Measurements from ENCODE around the gene MFF. TPM values are rescaled to one million over a fixed set of nuclear protein-coding genes. Genes with fewer than 3 reads are reported as not detected.

MFF gene
- total and polyA plus RNA-seq, 2 of the 8 experiments (the other 6 are each of a cell fraction or from before 2014, with no cell fraction given): 36.2 to 86.8 TPM

DNA sequence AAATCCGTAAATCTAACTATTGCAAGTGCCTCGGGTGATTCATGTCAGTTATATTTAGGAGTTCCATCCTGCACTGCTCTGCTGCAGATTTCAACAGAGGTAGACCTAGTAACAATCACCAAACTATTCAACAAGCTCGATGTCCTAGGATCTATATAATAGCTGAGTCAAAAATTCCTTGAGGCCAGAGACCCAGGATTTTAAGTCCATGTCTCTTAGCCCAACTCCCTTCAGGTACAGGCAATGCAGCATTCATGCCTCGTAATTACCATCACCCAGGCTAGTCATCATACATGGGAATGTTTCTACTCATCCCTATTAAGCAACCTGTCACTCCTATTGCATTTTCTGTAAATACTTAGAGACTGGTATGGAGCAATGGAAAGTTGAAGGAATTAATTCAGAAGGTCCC, 53.3 kb downstream of the MFF start:
- no peak overlapping the region for H4K91ac ChIP-seq (replicated peaks; ENCODE audit: insufficient read length, low read length)
- H3K14ac ChIP-seq (ENCODE audit: insufficient read length): no peak overlapping the region
- no peak for DNase-seq (ENCODE audit: low read depth in 1 of 2, low spot score in 2 of 2)
- no peak overlapping the region for H2BK12ac ChIP-seq (ENCODE audit: low read depth, low read length)
- H3K23ac ChIP-seq (ENCODE audit: insufficient read length): no peak overlapping the region
- no peak overlapping the region for H4K8ac ChIP-seq (ENCODE audit: extremely low read depth, insufficient read depth, low read length)
- no peak overlapping the region for H2BK120ac ChIP-seq (replicated peaks; ENCODE audit: low read depth, low read length)
- ChIA-PET CTCF (ENCODE audit: partially characterized antibody) (interaction anchor here (0.6 to 8.4 kb wide), 18 partner anchors 9 to 389 kb away, joined by 3 to 66 read pairs (median 4); partner anchors contain the start of gene SCYGR1), POLR2A (ENCODE audit: partially characterized antibody) (interaction anchor here (1.2 to 1.8 kb wide), 2 partner anchors 14 to 16 kb away, joined by 3 to 10 read pairs; no protein-coding TSS in a partner anchor)
- H2AFZ ChIP-seq (ENCODE audit: low read length): no peak overlapping the region
- no peak overlapping the region for H2BK5ac ChIP-seq (ENCODE audit: low read depth, low read length)
- H2BK20ac ChIP-seq (ENCODE audit: low read length): no peak overlapping the region
- no peak overlapping the region for H3K27ac ChIP-seq (ENCODE audit: low read depth, low read length)
- no peak overlapping the region for H3K4me2 ChIP-seq (ENCODE audit: insufficient read depth in 1 of 2, low read depth in 2 of 2, low read length in 2 of 2)
- peaks cover 2% of the 10 kb centered on the region; the same call in 1 of the 2 replicates for H3K23me2 ChIP-seq (ENCODE audit: low read depth, low read length)
- no peaks in the 10 kb centered on the region for H3K9me3 ChIP-seq (ENCODE audit: insufficient read depth in 2 of 2, low read depth in 1 of 2, low read length in 1 of 2)
- peaks cover 0 to 2% (median 0%) of the 10 kb centered on the region in 4 experiments; a peak in 1 of 7 replicates for H3K27me3 ChIP-seq (replicated peaks in 1 of 4; ENCODE audit: control insufficient read depth in 3 of 4, extremely low read depth in 1 of 4, insufficient read depth in 3 of 4, low read length in 3 of 4)
- no peak overlapping the region for H3K56ac ChIP-seq (replicated peaks; ENCODE audit: insufficient read length, low read depth, low read length)
- no peak overlapping the region for H2BK15ac ChIP-seq (ENCODE audit: low read length)
- no peaks in the 10 kb centered on the region for H3K79me2 ChIP-seq (ENCODE audit: control insufficient read depth in 1 of 2, insufficient read depth in 2 of 2, low read length in 2 of 2)
- H3K4me3 ChIP-seq (ENCODE audit: extremely low read depth in 1 of 4, insufficient read depth in 2 of 4, low read depth in 3 of 4, low read length in 4 of 4): no peak overlapping the region
- H3K36me3 ChIP-seq (ENCODE audit: control insufficient read depth in 2 of 4, insufficient read depth in 4 of 4, low read length in 3 of 4): no peaks in the 10 kb centered on the region
- 87% methylated on average over 4 of the region's 4 CpGs; no CpG with 5 or more reads in 1 of the 2 experiments for WGBS, 2 experiments (ENCODE audit: extremely low coverage in 1 of 2, insufficient coverage in 1 of 2, insufficient read length in 1 of 2, insufficient replicate concordance in 2 of 2, low coverage in 1 of 2, low lambda C conversion rate in 2 of 2, missing lambda C conversion rate in 1 of 2)
- peaks cover 0 to 6% (median 0%) of the 10 kb centered on the region in 4 experiments; a peak in 1 of 7 replicates for H3K4me1 ChIP-seq (replicated peaks in 1 of 4; ENCODE audit: control insufficient read depth in 3 of 4, insufficient read depth in 4 of 4, low read length in 3 of 4)
- no peaks in the 10 kb centered on the region for H4K20me1 ChIP-seq (replicated peaks in 1 of 2; ENCODE audit: control insufficient read depth in 1 of 2, insufficient read depth in 2 of 2, low read length in 2 of 2)
- H2AK5ac ChIP-seq (ENCODE audit: low read depth, low read length): no peak overlapping the region
- H3K9ac ChIP-seq (replicated peaks in 1 of 4; ENCODE audit: extremely low read depth in 1 of 4, low read depth in 3 of 4, low read length in 3 of 4): no peak overlapping the region
- no peaks in the 10 kb centered on the region for H3K79me1 ChIP-seq (ENCODE audit: low read depth, low read length)
- no peak for FAIRE-seq
- no peak overlapping the region for H4K5ac ChIP-seq (ENCODE audit: insufficient read length, low read depth, low read length)
- no peak overlapping the region for H3K18ac ChIP-seq (ENCODE audit: extremely low read depth, low read length)
- no peak overlapping the region for H3K4ac ChIP-seq (replicated peaks; ENCODE audit: insufficient read length, low read depth, low read length)
- no peak for TF ChIP-seq RNF2 (IDR thresholded peaks at IDR 0.05; ENCODE audit: borderline replicate concordance, low read depth, low read length, missing control alignments, poor library complexity, severe bottlenecking)
- TF ChIP-seq POLR2AphosphoS5 (IDR thresholded peaks at IDR 0.05; ENCODE audit: low read depth, low read length): no peak
- TF ChIP-seq CHD2 (IDR thresholded peaks at IDR 0.05; ENCODE audit: low read length): no peak
- TF ChIP-seq GTF2F1 (IDR thresholded peaks at IDR 0.05; ENCODE audit: borderline replicate concordance, low read depth, low read length): no peak
- no peak for TF ChIP-seq JUN (IDR thresholded peaks at IDR 0.05; ENCODE audit: low read depth, low read length)
- TF ChIP-seq BCL11A (IDR thresholded peaks at IDR 0.05; ENCODE audit: low read depth in 2 of 2, low read length in 2 of 2): no peak
- TF ChIP-seq, protein P1, sequence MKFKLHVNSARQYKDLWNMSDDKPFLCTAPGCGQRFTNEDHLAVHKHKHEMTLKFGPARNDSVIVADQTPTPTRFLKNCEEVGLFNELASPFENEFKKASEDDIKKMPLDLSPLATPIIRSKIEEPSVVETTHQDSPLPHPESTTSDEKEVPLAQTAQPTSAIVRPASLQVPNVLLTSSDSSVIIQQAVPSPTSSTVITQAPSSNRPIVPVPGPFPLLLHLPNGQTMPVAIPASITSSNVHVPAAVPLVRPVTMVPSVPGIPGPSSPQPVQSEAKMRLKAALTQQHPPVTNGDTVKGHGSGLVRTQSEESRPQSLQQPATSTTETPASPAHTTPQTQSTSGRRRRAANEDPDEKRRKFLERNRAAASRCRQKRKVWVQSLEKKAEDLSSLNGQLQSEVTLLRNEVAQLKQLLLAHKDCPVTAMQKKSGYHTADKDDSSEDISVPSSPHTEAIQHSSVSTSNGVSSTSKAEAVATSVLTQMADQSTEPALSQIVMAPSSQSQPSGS (IDR thresholded peaks at IDR 0.05; ENCODE audit: low read length): no peak
- no peak for TF ChIP-seq EZH2 (IDR thresholded peaks at IDR 0.05; ENCODE audit: low read depth, low read length, severe bottlenecking)
- no peak for TF ChIP-seq MAFK (IDR thresholded peaks at IDR 0.05; ENCODE audit: low read depth, low read length)
- TF ChIP-seq EP300 (IDR thresholded peaks at IDR 0.05; ENCODE audit: borderline replicate concordance in 1 of 2, low read depth in 2 of 2, low read length in 2 of 2): no peak
- no peak for TF ChIP-seq TEAD4 (IDR thresholded peaks at IDR 0.05; ENCODE audit: low read depth, low read length)

Data from H1 (cell line).